ENCODE results near the gene IRF8. TPM values are rescaled to one million over a fixed set of nuclear protein-coding genes. Genes with fewer than 3 reads are reported as not detected.

Gene IRF8
- total and polyA plus RNA-seq, 2 of the 13 experiments (the other 11 are each of a cell fraction or from before 2014, with no cell fraction given), result not detected

- TF ChIP-seq, protein P1, sequence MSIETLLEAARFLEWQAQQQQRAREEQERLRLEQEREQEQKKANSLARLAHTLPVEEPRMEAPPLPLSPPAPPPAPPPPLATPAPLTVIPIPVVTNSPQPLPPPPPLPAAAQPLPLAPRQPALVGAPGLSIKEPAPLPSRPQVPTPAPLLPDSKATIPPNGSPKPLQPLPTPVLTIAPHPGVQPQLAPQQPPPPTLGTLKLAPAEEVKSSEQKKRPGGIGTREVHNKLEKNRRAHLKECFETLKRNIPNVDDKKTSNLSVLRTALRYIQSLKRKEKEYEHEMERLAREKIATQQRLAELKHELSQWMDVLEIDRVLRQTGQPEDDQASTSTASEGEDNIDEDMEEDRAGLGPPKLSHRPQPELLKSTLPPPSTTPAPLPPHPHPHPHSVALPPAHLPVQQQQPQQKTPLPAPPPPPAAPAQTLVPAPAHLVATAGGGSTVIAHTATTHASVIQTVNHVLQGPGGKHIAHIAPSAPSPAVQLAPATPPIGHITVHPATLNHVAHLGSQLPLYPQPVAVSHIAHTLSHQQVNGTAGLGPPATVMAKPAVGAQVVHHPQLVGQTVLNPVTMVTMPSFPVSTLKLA (IDR thresholded peaks at IDR 0.05), result no peak
- TF ChIP-seq, protein P2, sequence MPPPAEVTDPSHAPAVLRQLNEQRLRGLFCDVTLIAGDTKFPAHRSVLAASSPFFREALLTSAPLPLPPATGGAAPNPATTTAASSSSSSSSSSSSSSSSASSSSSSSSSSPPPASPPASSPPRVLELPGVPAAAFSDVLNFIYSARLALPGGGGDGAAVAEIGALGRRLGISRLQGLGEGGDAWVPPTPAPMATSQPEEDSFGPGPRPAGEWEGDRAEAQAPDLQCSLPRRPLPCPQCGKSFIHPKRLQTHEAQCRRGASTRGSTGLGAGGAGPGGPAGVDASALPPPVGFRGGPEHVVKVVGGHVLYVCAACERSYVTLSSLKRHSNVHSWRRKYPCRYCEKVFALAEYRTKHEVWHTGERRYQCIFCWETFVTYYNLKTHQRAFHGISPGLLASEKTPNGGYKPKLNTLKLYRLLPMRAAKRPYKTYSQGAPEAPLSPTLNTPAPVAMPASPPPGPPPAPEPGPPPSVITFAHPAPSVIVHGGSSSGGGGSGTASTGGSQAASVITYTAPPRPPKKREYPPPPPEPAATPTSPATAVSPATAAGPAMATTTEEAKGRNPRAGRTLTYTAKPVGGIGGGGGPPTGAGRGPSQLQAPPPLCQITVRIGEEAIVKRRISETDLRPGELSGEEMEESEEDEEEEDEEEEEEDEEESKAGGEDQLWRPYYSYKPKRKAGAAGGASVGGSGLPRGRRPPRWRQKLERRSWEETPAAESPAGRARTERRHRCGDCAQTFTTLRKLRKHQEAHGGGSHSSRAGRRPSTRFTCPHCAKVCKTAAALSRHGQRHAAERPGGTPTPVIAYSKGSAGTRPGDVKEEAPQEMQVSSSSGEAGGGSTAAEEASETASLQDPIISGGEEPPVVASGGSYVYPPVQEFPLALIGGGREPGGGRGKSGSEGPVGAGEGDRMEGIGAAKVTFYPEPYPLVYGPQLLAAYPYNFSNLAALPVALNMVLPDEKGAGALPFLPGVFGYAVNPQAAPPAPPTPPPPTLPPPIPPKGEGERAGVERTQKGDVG (CRISPR knock-in tag; IDR thresholded peaks at IDR 0.05; ENCODE audit: borderline replicate concordance), result 0 out of 2 replicates have a peak, but pooled peaks have one; percentile 31
- TF ChIP-seq POGZ (CRISPR knock-in tag; IDR thresholded peaks at IDR 0.05), result 0 out of 2 replicates have a peak, but pooled peaks have one; percentile 41
- no peak for TF ChIP-seq KDM6A (CRISPR knock-in tag; IDR thresholded peaks at IDR 0.05; ENCODE audit: low read depth)
- no peak for TF ChIP-seq ARNT2 (CRISPR knock-in tag; IDR thresholded peaks at IDR 0.05; ENCODE audit: low read depth)
- no peak for TF ChIP-seq ZNF451 (CRISPR knock-in tag; IDR thresholded peaks at IDR 0.05)
- TF ChIP-seq GTF3A (CRISPR knock-in tag; conservative IDR thresholded peaks at IDR 0.05), result no peak
- TF ChIP-seq ETV5 (CRISPR knock-in tag; IDR thresholded peaks at IDR 0.05; ENCODE audit: borderline replicate concordance), result no peak
- TF ChIP-seq, protein P3, sequence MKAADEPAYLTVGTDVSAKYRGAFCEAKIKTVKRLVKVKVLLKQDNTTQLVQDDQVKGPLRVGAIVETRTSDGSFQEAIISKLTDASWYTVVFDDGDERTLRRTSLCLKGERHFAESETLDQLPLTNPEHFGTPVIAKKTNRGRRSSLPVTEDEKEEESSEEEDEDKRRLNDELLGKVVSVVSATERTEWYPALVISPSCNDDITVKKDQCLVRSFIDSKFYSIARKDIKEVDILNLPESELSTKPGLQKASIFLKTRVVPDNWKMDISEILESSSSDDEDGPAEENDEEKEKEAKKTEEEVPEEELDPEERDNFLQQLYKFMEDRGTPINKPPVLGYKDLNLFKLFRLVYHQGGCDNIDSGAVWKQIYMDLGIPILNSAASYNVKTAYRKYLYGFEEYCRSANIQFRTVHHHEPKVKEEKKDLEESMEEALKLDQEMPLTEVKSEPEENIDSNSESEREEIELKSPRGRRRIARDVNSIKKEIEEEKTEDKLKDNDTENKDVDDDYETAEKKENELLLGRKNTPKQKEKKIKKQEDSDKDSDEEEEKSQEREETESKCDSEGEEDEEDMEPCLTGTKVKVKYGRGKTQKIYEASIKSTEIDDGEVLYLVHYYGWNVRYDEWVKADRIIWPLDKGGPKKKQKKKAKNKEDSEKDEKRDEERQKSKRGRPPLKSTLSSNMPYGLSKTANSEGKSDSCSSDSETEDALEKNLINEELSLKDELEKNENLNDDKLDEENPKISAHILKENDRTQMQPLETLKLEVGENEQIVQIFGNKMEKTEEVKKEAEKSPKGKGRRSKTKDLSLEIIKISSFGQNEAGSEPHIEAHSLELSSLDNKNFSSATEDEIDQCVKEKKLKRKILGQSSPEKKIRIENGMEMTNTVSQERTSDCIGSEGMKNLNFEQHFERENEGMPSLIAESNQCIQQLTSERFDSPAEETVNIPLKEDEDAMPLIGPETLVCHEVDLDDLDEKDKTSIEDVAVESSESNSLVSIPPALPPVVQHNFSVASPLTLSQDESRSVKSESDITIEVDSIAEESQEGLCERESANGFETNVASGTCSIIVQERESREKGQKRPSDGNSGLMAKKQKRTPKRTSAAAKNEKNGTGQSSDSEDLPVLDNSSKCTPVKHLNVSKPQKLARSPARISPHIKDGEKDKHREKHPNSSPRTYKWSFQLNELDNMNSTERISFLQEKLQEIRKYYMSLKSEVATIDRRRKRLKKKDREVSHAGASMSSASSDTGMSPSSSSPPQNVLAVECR (CRISPR knock-in tag; IDR thresholded peaks at IDR 0.05; ENCODE audit: borderline replicate concordance), result peak; percentile 63; the same call in 1 of the 2 replicates
- no peak for TF ChIP-seq ZNF550 (CRISPR knock-in tag; IDR thresholded peaks at IDR 0.05; ENCODE audit: borderline replicate concordance)
- peak; percentile 28 for TF ChIP-seq TEAD3 (CRISPR knock-in tag; optimal IDR thresholded peaks at IDR 0.05; ENCODE audit: borderline replicate concordance)
- TF ChIP-seq RFX3 (CRISPR knock-in tag; IDR thresholded peaks at IDR 0.05), result no peak
- TF ChIP-seq, protein P4, sequence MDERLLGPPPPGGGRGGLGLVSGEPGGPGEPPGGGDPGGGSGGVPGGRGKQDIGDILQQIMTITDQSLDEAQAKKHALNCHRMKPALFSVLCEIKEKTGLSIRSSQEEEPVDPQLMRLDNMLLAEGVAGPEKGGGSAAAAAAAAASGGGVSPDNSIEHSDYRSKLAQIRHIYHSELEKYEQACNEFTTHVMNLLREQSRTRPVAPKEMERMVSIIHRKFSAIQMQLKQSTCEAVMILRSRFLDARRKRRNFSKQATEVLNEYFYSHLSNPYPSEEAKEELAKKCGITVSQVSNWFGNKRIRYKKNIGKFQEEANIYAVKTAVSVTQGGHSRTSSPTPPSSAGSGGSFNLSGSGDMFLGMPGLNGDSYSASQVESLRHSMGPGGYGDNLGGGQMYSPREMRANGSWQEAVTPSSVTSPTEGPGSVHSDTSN (CRISPR knock-in tag; IDR thresholded peaks at IDR 0.05), result no peak
- no peak for TF ChIP-seq ZSCAN21 (CRISPR knock-in tag; IDR thresholded peaks at IDR 0.05; ENCODE audit: borderline replicate concordance)
- no peak for TF ChIP-seq ZNF770 (CRISPR knock-in tag; IDR thresholded peaks at IDR 0.05)
- no peak for TF ChIP-seq RFX1 (IDR thresholded peaks at IDR 0.05)
- no peak for TF ChIP-seq ZSCAN20 (CRISPR knock-in tag; IDR thresholded peaks at IDR 0.05; ENCODE audit: borderline replicate concordance)
- no peak for TF ChIP-seq ZKSCAN8 (CRISPR knock-in tag; IDR thresholded peaks at IDR 0.05; ENCODE audit: borderline replicate concordance)
These were observed 48.5 kb upstream of the IRF8 start (continued) for GRCh38 chr16:85850344-85850880.

Measured in HepG2 (cell line).